Measurements from ENCODE around the gene SUN3. TPM values are rescaled to one million over a fixed set of nuclear protein-coding genes. Genes with fewer than 3 reads are reported as not detected.

Gene SUN3
- total RNA-seq, 1 experiment from 2014 or later = not detected

GRCh38 chr7:47957156-47957555, 71.8 kb downstream of the SUN3 start:
- no peak overlapping the region for H3T11ph ChIP-seq (ENCODE audit: low read length)
- H3K9ac ChIP-seq (ENCODE audit: extremely low read depth, insufficient read length, low read length) = no peak overlapping the region
- no peaks in the 10 kb centered on the region for H4K20me1 ChIP-seq (ENCODE audit: control insufficient read depth, insufficient read depth, insufficient read length)
- H3K23ac ChIP-seq (ENCODE audit: insufficient read length, low read depth, low read length) = no peak overlapping the region
- no peak overlapping the region for H4K91ac ChIP-seq (ENCODE audit: insufficient read length, low read depth, low read length)
- H3K36me3 Mint-ChIP-seq (ENCODE audit: insufficient read depth in 1 of 3, low read depth in 3 of 3) = peaks cover 33 to 54% (median 52%) of the 10 kb centered on the region in 3 experiments
- H3K27ac Mint-ChIP-seq = no peak overlapping the region
- H2BK20ac ChIP-seq (ENCODE audit: low read depth, low read length, poor library complexity, severe bottlenecking) = no peak overlapping the region
- no peak for TF ChIP-seq CTCF (conservative IDR thresholded peaks at IDR 0.05)
- peaks cover 14 to 16% of the 10 kb centered on the region in 2 experiments; a peak in 4 of 5 replicates for H3K9me3 Mint-ChIP-seq
- H3K4me1 ChIP-seq (ENCODE audit: insufficient read depth, low read length) = no peaks in the 10 kb centered on the region
- no peaks in the 10 kb centered on the region for H3K9me3 ChIP-seq (ENCODE audit: control insufficient read depth, low read depth, low read length)
- H3K23me2 ChIP-seq (ENCODE audit: insufficient read length, low read depth, low read length, poor library complexity, severe bottlenecking) = no peaks in the 10 kb centered on the region
- H3K4me1 Mint-ChIP-seq = peaks cover 10 to 13% of the 10 kb centered on the region in 2 experiments
- no peak overlapping the region for H3K4ac ChIP-seq (ENCODE audit: low read depth, low read length)
- H3K4me2 ChIP-seq (ENCODE audit: insufficient read depth, insufficient read length, low read length) = no peak overlapping the region
- no peak overlapping the region for H4K5ac ChIP-seq (ENCODE audit: insufficient read length, low read depth, low read length)
- no peak overlapping the region for H2BK15ac ChIP-seq (ENCODE audit: low read depth, low read length)
- no peaks in the 10 kb centered on the region for H3K79me2 ChIP-seq (ENCODE audit: insufficient read depth, low read length)
- DNase-seq = no peak
- no peaks in the 10 kb centered on the region for H3K79me1 ChIP-seq (ENCODE audit: insufficient read depth, low read depth, low read length, poor library complexity, severe bottlenecking)
- H3K56ac ChIP-seq (ENCODE audit: insufficient read length, low read depth, low read length) = no peak overlapping the region
- no peak overlapping the region for H2BK5ac ChIP-seq (ENCODE audit: insufficient read length, low read length)
- H2AK5ac ChIP-seq (ENCODE audit: insufficient read length, low read length) = no peak overlapping the region
- WGBS (ENCODE audit: extremely low coverage, insufficient read length, low lambda C conversion rate) = no CpG with 5 or more reads among the region's 6 CpGs
- no peaks in the 10 kb centered on the region for H3K27me3 Mint-ChIP-seq (ENCODE audit: low read depth)
- H3K18ac ChIP-seq (ENCODE audit: insufficient read length, low read depth, low read length) = no peak overlapping the region
- H3K14ac ChIP-seq (ENCODE audit: insufficient read depth, low read length) = no peak overlapping the region
- no peaks in the 10 kb centered on the region for H3K27me3 ChIP-seq (ENCODE audit: insufficient read depth, low read length)
- H3K4me3 Mint-ChIP-seq = no peak overlapping the region
- H2BK12ac ChIP-seq (ENCODE audit: insufficient read length, low read depth, low read length) = no peak overlapping the region
- no peak overlapping the region for H2BK120ac ChIP-seq (ENCODE audit: low read depth, low read length, poor library complexity, severe bottlenecking)
- no peak overlapping the region for H4K8ac ChIP-seq (replicated peaks; ENCODE audit: insufficient read length, low read depth, low read length)
- no peak overlapping the region for H2AFZ ChIP-seq (ENCODE audit: low read length)
- H3K27ac ChIP-seq (ENCODE audit: insufficient read length, low read depth, low read length) = no peak overlapping the region
